K562 treated with DMSO at 1 percent for 4 hours (cell line): ENCODE results near the gene PCNX3. TPM values are rescaled to one million over a fixed set of nuclear protein-coding genes. Genes with fewer than 3 reads are reported as not detected.

Source experiments
- total RNA-seq: library from RNA; unstranded; fragments of 300-600 nt; gene quantifications from 2 replicates; pipeline ENCODE4 v1.2.3, GENCODE V29; 2022; ENCODE audit not compliant: insufficient read depth

Gene PCNX3
- 31.8 and 46.2 TPM in 2 replicates for total RNA-seq

GRCh38 chr11:65615229-65615949, at the start of gene PCNX3:
Gene PCNX3 (plus strand): TSS chr11:65615776. CDS start chr11:65616312, 536 bp downstream.

DNA sequence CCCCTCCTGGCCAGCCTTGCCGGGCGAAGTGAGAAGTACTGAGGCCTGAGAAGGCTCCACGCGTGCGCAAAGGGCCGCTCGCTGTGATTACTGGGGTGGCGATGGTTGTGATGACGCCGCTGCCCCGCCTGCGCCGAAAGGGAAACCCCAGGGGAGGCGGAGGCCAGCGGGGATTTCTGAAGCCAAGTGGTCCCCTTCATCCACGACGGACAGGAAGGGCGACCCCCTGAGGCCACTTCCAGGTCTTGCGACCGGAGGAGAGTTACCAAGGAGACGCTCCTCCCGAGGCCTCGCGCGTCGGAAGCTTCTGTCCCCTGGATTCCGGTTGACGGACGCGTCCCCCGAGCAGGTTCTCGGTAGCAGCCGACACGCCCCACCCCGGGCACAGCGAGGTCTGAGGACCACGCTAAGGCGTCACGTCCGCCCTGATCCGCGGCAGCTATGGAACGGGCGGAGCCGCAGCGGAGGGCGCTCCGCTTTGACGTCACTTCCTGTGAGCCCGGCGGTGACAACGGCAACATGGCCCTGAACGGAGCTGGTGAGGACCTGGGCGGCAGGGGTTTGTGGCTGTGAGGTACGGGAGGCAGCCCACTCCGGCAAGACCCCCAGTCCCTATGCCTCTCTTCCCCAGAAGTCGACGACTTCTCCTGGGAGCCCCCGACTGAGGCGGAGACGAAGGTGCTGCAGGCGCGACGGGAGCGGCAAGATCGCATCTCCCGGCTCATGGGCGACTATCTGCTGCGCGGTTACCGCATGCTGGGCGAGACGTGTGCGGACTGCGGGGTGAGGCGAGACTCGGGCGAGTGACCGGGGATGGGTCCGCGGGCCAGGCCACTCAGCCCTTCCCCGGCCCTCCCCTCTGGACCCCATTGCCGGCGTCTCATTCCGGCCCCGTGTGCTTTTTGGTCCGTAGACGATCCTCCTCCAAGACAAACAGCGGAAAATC, 45.3 kb upstream of the PCNX3 start, which contains the start of gene ZNRD2:
Gene ZNRD2, plus strand, starts transcription at position 505 of the 946 bp plus-strand sequence. Its CDS starts 15 bp downstream, at position 520.

GRCh38 chr11:65572356-65573051, 43.1 kb upstream of the PCNX3 start, which contains the start of gene FAM89B:
Gene FAM89B (plus strand): TSS chr11:65572538. CDS start chr11:65572670, 132 bp downstream.

GRCh38 chr11:65575568-65576231, 39.9 kb upstream of the PCNX3 start, which contains the start of gene EHBP1L1:
Gene EHBP1L1 (plus strand): TSS chr11:65576053. CDS start chr11:65576303, 250 bp downstream.

DNA sequence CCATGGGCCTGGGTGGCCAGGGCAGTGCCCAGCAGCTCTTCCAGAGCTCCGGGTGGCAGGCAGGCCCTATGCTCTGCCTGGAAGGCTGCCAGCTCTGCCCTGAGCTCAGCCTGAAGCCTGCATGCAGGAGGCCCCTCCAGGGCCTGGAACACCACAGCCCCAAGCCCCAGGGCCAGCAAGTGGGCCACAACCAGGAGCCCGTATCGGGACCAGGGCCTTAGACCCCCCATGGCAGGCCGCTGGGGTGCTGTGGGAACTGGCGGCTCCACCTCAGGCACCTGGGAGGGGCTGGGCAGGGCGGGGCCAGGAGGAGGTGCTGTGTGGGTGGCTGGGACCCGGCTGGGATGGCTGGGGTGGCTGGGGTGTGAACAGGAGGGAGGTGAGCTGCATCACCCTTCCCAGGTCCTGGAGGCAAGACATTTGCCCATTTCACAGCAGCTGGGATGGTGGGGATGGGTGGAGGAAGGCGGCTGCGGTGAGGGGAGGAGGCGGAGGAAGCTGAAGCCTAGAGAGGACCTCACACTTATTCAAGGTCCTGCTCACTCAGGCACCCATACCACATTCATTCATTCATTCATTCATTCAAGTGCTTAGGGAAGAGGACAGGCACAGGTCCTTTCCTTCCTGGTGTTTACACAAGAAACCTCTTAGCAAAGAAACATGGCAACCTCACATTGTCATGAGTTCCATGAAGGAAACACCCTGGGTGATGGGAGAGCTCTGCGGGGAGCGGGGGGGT, 19.9 kb upstream of the PCNX3 start, which contains the start of gene KCNK7:
Gene KCNK7, minus strand, starts transcription at position 258 of the 739 bp plus-strand sequence. Its CDS starts 28 bp downstream, at position 230.

DNA sequence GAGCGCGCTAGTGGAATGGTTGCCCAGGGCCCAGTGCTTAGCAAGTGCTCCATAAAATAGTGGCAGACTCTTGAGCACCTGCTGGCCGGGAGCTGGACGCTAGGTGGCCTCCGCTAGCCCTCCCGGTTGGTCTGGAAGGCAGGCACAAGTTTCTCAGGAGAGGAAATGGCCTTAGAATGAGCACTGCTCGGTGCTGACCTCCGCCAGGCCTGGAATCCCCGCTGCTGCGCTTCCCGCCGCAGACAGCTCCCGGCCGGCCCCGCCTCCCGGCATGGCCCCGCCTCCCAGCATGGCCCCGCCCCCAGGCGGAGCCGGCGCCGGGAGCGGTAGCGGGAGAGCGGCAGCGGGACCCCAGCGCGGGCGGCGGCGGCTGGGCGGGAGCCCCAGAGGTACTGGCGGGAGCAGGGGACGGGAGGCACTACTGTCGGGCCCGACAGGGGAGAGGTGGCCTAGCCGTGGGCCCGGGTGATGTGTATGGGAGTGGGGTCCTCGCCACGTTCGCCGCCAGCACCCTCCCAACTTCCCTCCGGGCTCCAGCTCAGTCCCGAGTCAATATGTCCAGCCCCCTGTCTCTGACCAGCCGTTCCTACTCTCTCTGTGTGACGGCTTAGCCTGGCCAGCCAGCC, 22.3 kb downstream of the PCNX3 start, which contains the start of gene SIPA1:
Gene SIPA1, plus strand, starts transcription at position 308 of the 626 bp plus-strand sequence. CDS start 2,821 bp downstream, outside the sequence.

GRCh38 chr11:65662799-65663638, 47.4 kb downstream of the PCNX3 start, which contains the start of gene RELA:
Gene RELA (minus strand): TSS chr11:65662916. CDS start chr11:65662832, 84 bp downstream.

Other genes with a start within 250 kb of the PCNX3 start
- gene SLC25A45, start 233.1 kb upstream of the PCNX3 start, total RNA-seq: 0.77 and 2.0 TPM in 2 replicates
- 36.4 and 36.5 TPM in 2 replicates for gene FRMD8, start 229.1 kb upstream of the PCNX3 start, total RNA-seq
- 17.6 and 22.8 TPM in 2 replicates for gene NEAT1, start 193.0 kb upstream of the PCNX3 start, total RNA-seq
- 124 and 165 TPM in 2 replicates for gene MALAT1, start 116.7 kb upstream of the PCNX3 start, total RNA-seq
- gene SCYL1, start 90.7 kb upstream of the PCNX3 start, total RNA-seq: 117 and 125 TPM in 2 replicates
- 32.3 and 42.6 TPM in 2 replicates for gene LTBP3, start 57.4 kb upstream of the PCNX3 start, total RNA-seq
- gene ZNRD2, start 45.3 kb upstream of the PCNX3 start, total RNA-seq: 37.9 and 48.3 TPM in 2 replicates
- gene FAM89B, start 43.2 kb upstream of the PCNX3 start, total RNA-seq: 64.3 and 74.6 TPM in 2 replicates
- gene EHBP1L1, start 39.7 kb upstream of the PCNX3 start, total RNA-seq: 74.1 and 75.4 TPM in 2 replicates
- 1.6 and 2.1 TPM in 2 replicates for gene KCNK7, start 20.0 kb upstream of the PCNX3 start, total RNA-seq
- gene MAP3K11, start 1.6 kb upstream of the PCNX3 start, total RNA-seq: 58.9 and 66.8 TPM in 2 replicates
- gene SIPA1, start 22.3 kb downstream of the PCNX3 start, total RNA-seq: 55.3 and 62.8 TPM in 2 replicates
- gene RELA, start 47.1 kb downstream of the PCNX3 start, total RNA-seq: 58.1 and 70.6 TPM in 2 replicates
- 26.4 and 36.7 TPM in 2 replicates for gene KAT5, start 96.5 kb downstream of the PCNX3 start, total RNA-seq
- 24.6 and 34.7 TPM in 2 replicates for gene RNASEH2C, start 105.0 kb downstream of the PCNX3 start, total RNA-seq
- gene AP5B1, start 165.2 kb downstream of the PCNX3 start, total RNA-seq: 25.5 and 28.9 TPM in 2 replicates
- not detected in 2 replicates for gene OVOL1, start 171.3 kb downstream of the PCNX3 start, total RNA-seq
- gene SNX32, start 218.2 kb downstream of the PCNX3 start, total RNA-seq: not detected in 2 replicates
- 715 and 721 TPM in 2 replicates for gene CFL1, start 242.4 kb downstream of the PCNX3 start, total RNA-seq
- gene MUS81, start 244.7 kb downstream of the PCNX3 start, total RNA-seq: 69.2 and 73.6 TPM in 2 replicates